Kidney capillary endothelial cell (primary cell): Measurements from ENCODE around the gene HCN1.
"Not testable (repeated sequence)": the region's sequence is repeated elsewhere in the genome, so short reads cannot be mapped to it uniquely, and the experiment has no call there.

Experiments
- DNase-seq: peaks from one replicate; pipeline ENCODE4 v3.0.0-alpha.2; 2018; ENCODE audit warnings: low spot score

Gene HCN1

GRCh38 chr5:45617859-45618416, 78.2 kb downstream of the HCN1 start:
- no peak for DNase-seq

GRCh38 chr5:45609661-45610060, 86.5 kb downstream of the HCN1 start:
- no peak for DNase-seq

- no peak for DNase-seq
Observed at GRCh38 chr5:45604092-45604491, 92.1 kb downstream of the HCN1 start.

- DNase-seq = no peak
Observed at GRCh38 chr5:45601424-45601823, 94.8 kb downstream of the HCN1 start.

- no peak for DNase-seq
Observed at GRCh38 chr5:45596320-45596719, 99.9 kb downstream of the HCN1 start.

GRCh38 chr5:45586001-45586400, 110.2 kb downstream of the HCN1 start:
- not testable (repeated sequence) for DNase-seq

GRCh38 chr5:45578270-45578669, 117.9 kb downstream of the HCN1 start:
- no peak for DNase-seq

- DNase-seq = no peak
Observed at GRCh38 chr5:45568813-45569212, 127.4 kb downstream of the HCN1 start.

- no peak for DNase-seq
Observed at GRCh38 chr5:45542421-45542820, 153.8 kb downstream of the HCN1 start.

GRCh38 chr5:45533663-45534062, 162.5 kb downstream of the HCN1 start:
- DNase-seq = no peak

- DNase-seq = no peak
Observed at GRCh38 chr5:45532826-45533624, 163.2 kb downstream of the HCN1 start.

GRCh38 chr5:45521067-45521466, 175.1 kb downstream of the HCN1 start:
- peak; percentile 26 for DNase-seq

GRCh38 chr5:45512521-45512920, 183.7 kb downstream of the HCN1 start:
- no peak for DNase-seq

- no peak for DNase-seq
Observed at GRCh38 chr5:45509371-45509770, 186.8 kb downstream of the HCN1 start.

- DNase-seq = no peak
Observed at GRCh38 chr5:45508135-45508534, 188.0 kb downstream of the HCN1 start.

GRCh38 chr5:45507178-45507577, 189.0 kb downstream of the HCN1 start:
- no peak for DNase-seq

GRCh38 chr5:45499006-45499405, 197.2 kb downstream of the HCN1 start:
- not testable (repeated sequence) for DNase-seq

GRCh38 chr5:45491368-45491767, 204.8 kb downstream of the HCN1 start:
- DNase-seq = no peak

- no peak for DNase-seq
Observed at GRCh38 chr5:45484781-45485180, 211.4 kb downstream of the HCN1 start.

- DNase-seq = no peak
Observed at GRCh38 chr5:45454114-45454513, 242.1 kb downstream of the HCN1 start.

- not testable (repeated sequence) for DNase-seq
Observed at GRCh38 chr5:45444856-45445255, 251.3 kb downstream of the HCN1 start.

- DNase-seq = no peak
Observed at GRCh38 chr5:45440466-45440865, 255.7 kb downstream of the HCN1 start.

GRCh38 chr5:45437752-45438151, 258.4 kb downstream of the HCN1 start:
- DNase-seq = no peak
